H1 (cell line): ENCODE measurements around the gene FOXO1.

Experiments
- ATF2 ChIP-seq: IDR thresholded peaks from 2 replicates; pipeline ENCODE4 v1.6.1; 2012; ENCODE audit warnings: low read length, inconsistent platforms
- CTCF ChIP-seq, 3 experiments: IDR thresholded peaks; 1 replicate in 2 of 3; 2 replicates in 1 of 3; pipeline versions ENCODE4 v1.5.1 to v1.6.1; 2011; ENCODE audit warnings: low read length in 3 of 3, mild to moderate bottlenecking in 3 of 3, inconsistent platforms in 2 of 3, low read depth in 1 of 3, moderate library complexity in 1 of 3; ENCODE audit not compliant: insufficient read depth in 1 of 3; ENCODE audit errors: control extremely low read depth in 1 of 3
- EP300 ChIP-seq, 2 experiments: IDR thresholded peaks; 1 replicate in 1 of 2; 2 replicates in 1 of 2; pipeline ENCODE4 v1.6.1; 2011 to 2012; ENCODE audit warnings: low read depth in 2 of 2, low read length in 2 of 2, mild to moderate bottlenecking in 2 of 2, borderline replicate concordance in 1 of 2, inconsistent platforms in 1 of 2, moderate library complexity in 1 of 2
- RFX5 ChIP-seq: IDR thresholded peaks from 2 replicates; pipeline ENCODE4 v1.6.1; 2011; ENCODE audit warnings: low read depth, low read length, improper control_type of control experiment, borderline replicate concordance
- YY1 ChIP-seq: IDR thresholded peaks from 2 replicates; pipeline ENCODE4 v1.6.1; 2011; ENCODE audit warnings: low read depth, mild to moderate bottlenecking, low read length

- TF ChIP-seq CTCF (IDR thresholded peaks at IDR 0.05; ENCODE audit: control extremely low read depth in 1 of 3, insufficient read depth in 1 of 3, low read depth in 1 of 3, low read length in 3 of 3), result no peak
- no peak for TF ChIP-seq RFX5
- no peak for TF ChIP-seq EP300 (IDR thresholded peaks at IDR 0.05; ENCODE audit: borderline replicate concordance in 1 of 2, low read depth in 2 of 2, low read length in 2 of 2)
- no peak for TF ChIP-seq YY1
- TF ChIP-seq ATF2, result no peak
Observed at GRCh38 chr13:40672765-40673397, 6.4 kb upstream of the FOXO1 start.
